B cell (primary cell): ENCODE measurements around the gene GKN1. TPM values are rescaled to one million over a fixed set of nuclear protein-coding genes. Genes with fewer than 3 reads are reported as not detected.

ENCODE experiments used
- ATAC-seq: fragments of 200-7000 bp; cut with Tn5 transposase; one replicate; pipeline ENCODE4 v1.10.0; 2021; ENCODE audit warnings: low read depth, mild to moderate bottlenecking, moderate number of reproducible peaks, moderate library complexity
- CTCF ChIA-PET: fragments of 350-600 bp; sonication (Branson Sonifier 250); formaldehyde crosslinking; loops from one replicate; lab custom pipeline; 2021; ENCODE audit warnings: antibody characterized with exemption, inconsistent platforms; lab: Charles Lee
- POLR2A ChIA-PET: fragments of 350-600 bp; sonication (Branson Sonifier 250); formaldehyde crosslinking; loops from one replicate; lab custom pipeline; 2021; ENCODE audit warnings: antibody characterized with exemption; lab: Charles Lee
- DNase-seq: peaks from one replicate; pipeline ENCODE4 v3.0.0; 2013
- H2AFZ ChIP-seq: 2 replicates; pipeline ENCODE4 v1.6.1; 2012; ENCODE audit warnings: mild to moderate bottlenecking, low read depth, low read length; ENCODE audit not compliant: insufficient read depth, poor library complexity, severe bottlenecking
- H3K27ac ChIP-seq, 2 donors: 1 replicate in 1 of 2; 2 replicates in 1 of 2; pipeline ENCODE4 v1.5.1; 2012 to 2013; ENCODE audit warnings: low read length in 2 of 2, mild to moderate bottlenecking in 2 of 2, moderate library complexity in 1 of 2
- H3K27me3 ChIP-seq, 4 experiments: fragments of 200-600 bp in 1 of 4; sonication (generic) in 1 of 4; replicated peaks in 1 of 4; 1 replicate in 2 of 4; 2 replicates in 2 of 4; pipeline versions ENCODE4 v1.6.1 to v1.7.0; 2013 to 2016; ENCODE audit warnings: low read length in 3 of 4, mild to moderate bottlenecking in 2 of 4, mixed read lengths in 1 of 4, moderate library complexity in 1 of 4; ENCODE audit not compliant: insufficient read depth in 4 of 4, control insufficient read depth in 3 of 4; ENCODE audit errors: control extremely low read depth in 1 of 4
- H3K36me3 ChIP-seq, 2 experiments: replicated peaks in 1 of 2; 1 replicate in 1 of 2; 2 replicates in 1 of 2; pipeline versions ENCODE4 v1.6.1 to v1.7.1; 2013; ENCODE audit warnings: low read length in 1 of 2; ENCODE audit not compliant: insufficient read depth in 2 of 2, control insufficient read depth in 1 of 2; ENCODE audit errors: control extremely low read depth in 1 of 2, extremely low read depth in 1 of 2
- H3K4me1 ChIP-seq, 2 donors: fragments of 200-600 bp in 1 of 2; sonication (generic) in 1 of 2; 1 replicate in 1 of 2; 2 replicates in 1 of 2; pipeline versions ENCODE4 v1.5.1 to v1.6.1; 2013 to 2017; ENCODE audit warnings: low read length in 2 of 2; ENCODE audit not compliant: control insufficient read depth in 2 of 2, insufficient read depth in 2 of 2
- H3K4me2 ChIP-seq: replicated peaks from 2 replicates; pipeline ENCODE3; 2012; ENCODE audit warnings: mild to moderate bottlenecking, low read depth, low read length; ENCODE audit not compliant: poor library complexity, severe bottlenecking
- H3K4me3 ChIP-seq, 5 experiments: fragments of 200-600 bp in 1 of 5; sonication (generic) in 1 of 5; 1 replicate in 3 of 5; 2 replicates in 2 of 5; pipeline versions ENCODE4 v1.5.1 to v1.7.0; 2011 to 2016; ENCODE audit warnings: low read length in 4 of 5, mild to moderate bottlenecking in 4 of 5, low read depth in 2 of 5, control low read depth in 1 of 5, moderate library complexity in 1 of 5; ENCODE audit not compliant: insufficient read depth in 1 of 5; ENCODE audit errors: control extremely low read depth in 1 of 5, extremely low read depth in 1 of 5
- H3K79me2 ChIP-seq: fragments of 200-600 bp; sonication (generic); one replicate; pipeline ENCODE4 v1.6.0; 2016; ENCODE audit warnings: low read length; ENCODE audit not compliant: control insufficient read depth, insufficient read depth
- H3K9ac ChIP-seq: fragments of 200-600 bp; sonication (generic); 2 replicates; pipeline ENCODE4 v1.6.1; 2017; ENCODE audit warnings: mild to moderate bottlenecking, low read length, moderate library complexity
- H3K9me3 ChIP-seq, 3 donors: one replicate each; pipeline versions ENCODE4 v1.6.1 to v1.7.1; 2013; ENCODE audit warnings: low read length in 2 of 3; ENCODE audit not compliant: control insufficient read depth in 2 of 3, insufficient read depth in 1 of 3; ENCODE audit errors: control extremely low read depth in 1 of 3
- H4K20me1 ChIP-seq: 2 replicates; pipeline ENCODE4 v1.6.0; 2012; ENCODE audit warnings: mild to moderate bottlenecking, low read length; ENCODE audit not compliant: insufficient read depth, control insufficient read depth, poor library complexity, severe bottlenecking
- H3K27ac Mint-ChIP-seq: one replicate; pipeline ENCODE4 v1.8.0; 2021; ENCODE audit warnings: mixed read lengths
- H3K27me3 Mint-ChIP-seq: one replicate; pipeline ENCODE4 v1.8.0; 2021; ENCODE audit warnings: mixed read lengths
- H3K4me1 Mint-ChIP-seq: one replicate; pipeline ENCODE4 v1.8.0; 2021; ENCODE audit warnings: mixed read lengths
- H3K4me3 Mint-ChIP-seq: one replicate; pipeline ENCODE4 v1.8.0; 2021; ENCODE audit warnings: mixed read lengths
- H3K9me3 Mint-ChIP-seq: one replicate; pipeline ENCODE4 v1.8.0; 2022; ENCODE audit warnings: mixed read lengths; ENCODE audit not compliant: insufficient read depth
- CTCF ChIP-seq: fragments of 200-600 bp; IDR thresholded peaks from one replicate; pipeline ENCODE4 v1.8.0; 2022; ENCODE audit warnings: antibody characterized with exemption, mild to moderate bottlenecking
- EZH2 ChIP-seq: IDR thresholded peaks from 2 replicates; pipeline ENCODE4 v1.6.1; 2012; ENCODE audit warnings: borderline replicate concordance, low read depth, mild to moderate bottlenecking, moderate library complexity, low read length; ENCODE audit not compliant: insufficient read depth, poor library complexity, severe bottlenecking
- WGBS: methylation state at CpG from one replicate; pipeline ENCODE4 v1.1.5; 2013; ENCODE audit warnings: missing lambda C conversion rate; ENCODE audit not compliant: insufficient coverage; 5-methylcytosine and 5-hydroxymethylcytosine counted together
- intact Hi-C: fragments of 100-400 bp; cut with micrococcal nuclease; formaldehyde crosslinking; loops from one replicate; pipeline ENCODE4 v1.10.0; 2022
- polyA plus RNA-seq: library from polyadenylated mRNA; depleted of rRNA; stranded (reverse); fragments of >200 nt; gene quantifications from 2 replicates; pipeline ENCODE4 v1.2.3, GENCODE V29; 2012
- total RNA-seq, 2 donors: library from RNA; stranded (reverse); fragments of 120-200 nt in 1 of 2; gene quantifications; 1 replicate in 1 of 2; 2 replicates in 1 of 2; pipeline versions ENCODE4 v1.2.3 to v1.2.4, GENCODE V29; 2013 to 2022

GKN1 gene
- total and polyA plus RNA-seq, 2 donors (not counting 1 experiment from before 2014, with no cell fraction given) = not detected

- no peak for ATAC-seq
- H3K9me3 Mint-ChIP-seq = no peaks in the 10 kb centered on the region
- TF ChIP-seq EZH2 (no peak), CTCF (no peak)
- Histone ChIP-seq H3K4me1 (no peaks in the 10 kb centered on the region), H3K79me2 (no peaks in the 10 kb centered on the region), H3K27ac (no peak overlapping the region), H3K27me3 (peaks cover 0 to 4% (median 0%) of the 10 kb centered on the region in 4 experiments), H3K9ac (no peak overlapping the region), H2AFZ (no peak overlapping the region), H3K4me2 (no peak overlapping the region), H3K36me3 (no peaks in the 10 kb centered on the region), H3K4me3 (no peak overlapping the region), H3K9me3 (no peaks in the 10 kb centered on the region), H4K20me1 (no peaks in the 10 kb centered on the region)
- H3K4me3 Mint-ChIP-seq = no peak overlapping the region
- 46% methylated on average over 2 of the region's 3 CpGs for WGBS
- ChIA-PET POLR2A (no interaction called here), CTCF (interaction anchor here (1.0 kb wide), 1 partner anchor 17 kb away, joined by 3 read pairs; no protein-coding TSS in a partner anchor)
- peaks cover 23% of the 10 kb centered on the region for H3K27me3 Mint-ChIP-seq
- H3K4me1 Mint-ChIP-seq = no peaks in the 10 kb centered on the region
- no peak for DNase-seq
- intact Hi-C loops = no loop called here
- no peak overlapping the region for H3K27ac Mint-ChIP-seq
These were observed 18.5 kb downstream of the GKN1 start for GRCh38 chr2:68992933-68993332.

DNA sequence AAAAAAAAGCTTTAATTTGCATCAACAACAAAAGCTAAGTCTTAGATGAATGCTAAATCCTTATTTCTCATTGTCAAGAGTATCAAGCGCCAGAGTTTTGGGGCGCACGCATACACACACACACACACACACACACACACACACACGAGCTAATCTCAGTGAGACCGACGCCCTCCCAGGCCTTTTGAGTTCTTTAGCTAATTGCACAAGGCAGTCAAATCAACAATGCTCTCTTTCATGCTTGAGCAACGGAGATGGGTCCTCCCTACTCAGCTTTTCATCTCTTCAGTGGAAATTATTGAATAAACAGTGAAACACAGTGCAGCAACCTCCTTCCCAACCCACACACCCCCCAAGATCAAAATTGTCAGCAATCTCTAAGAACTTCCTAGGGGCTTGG is 19.2 kb downstream of the GKN1 start:
- H3K4me2 ChIP-seq = no peak overlapping the region
- POLR2A ChIA-PET = no interaction called here
- CTCF ChIA-PET = interaction anchor here (1.0 kb wide), 1 partner anchor 16 kb away, joined by 3 read pairs; no protein-coding TSS in a partner anchor
- peaks cover 30% of the 10 kb centered on the region for H3K27me3 Mint-ChIP-seq
- TF ChIP-seq CTCF = no peak
- ATAC-seq (no peak), DNase-seq (no peak)
- H3K4me1 ChIP-seq = no peaks in the 10 kb centered on the region
- no peak overlapping the region for H3K4me3 ChIP-seq
- no peaks in the 10 kb centered on the region for H3K4me1 Mint-ChIP-seq
- no peaks in the 10 kb centered on the region for H3K79me2 ChIP-seq
- intact Hi-C loops = no loop called here
- no peak overlapping the region for H3K27ac Mint-ChIP-seq
- H3K27me3 ChIP-seq = peaks cover 0 to 4% (median 0%) of the 10 kb centered on the region in 4 experiments
- WGBS = 93% methylated on average over 7 of the region's 7 CpGs
- no peak overlapping the region for H3K9ac ChIP-seq
- H3K36me3 ChIP-seq = no peaks in the 10 kb centered on the region
- no peak overlapping the region for H3K27ac ChIP-seq
- H3K4me3 Mint-ChIP-seq = no peak overlapping the region
- H4K20me1 ChIP-seq = no peaks in the 10 kb centered on the region
- no peak overlapping the region for H2AFZ ChIP-seq
- no peaks in the 10 kb centered on the region for H3K9me3 Mint-ChIP-seq
- no peaks in the 10 kb centered on the region for H3K9me3 ChIP-seq
